H1 (cell line): ENCODE data around the gene DHX38. TPM values are rescaled to one million over a fixed set of nuclear protein-coding genes. Genes with fewer than 3 reads are reported as not detected.

ENCODE experiments used
- CTCF ChIA-PET: fragments of 300-600 bp; sonication (Branson Sonifier 250); formaldehyde crosslinking; loops from one replicate; lab custom pipeline; 2021; ENCODE audit not compliant: partially characterized antibody; lab: Charles Lee
- POLR2A ChIA-PET: fragments of 300-600 bp; sonication (Branson Sonifier 250); formaldehyde crosslinking; loops from one replicate; lab custom pipeline; 2021; ENCODE audit warnings: inconsistent platforms; ENCODE audit not compliant: partially characterized antibody; lab: Charles Lee
- DNase-seq, 2 experiments: peaks; one replicate each; pipeline versions ENCODE4 v3.0.0 to v3.0.0-alpha.2; 2010 to 2022; ENCODE audit warnings: low spot score in 2 of 2, low read depth in 1 of 2, mixed read lengths in 1 of 2
- FAIRE-seq: peaks from 2 replicates; lab custom pipeline; 2011; peaks lifted over from hg19 to GRCh38; lab: Jason Lieb, UNC
- H2AFZ ChIP-seq: 2 replicates; pipeline ENCODE4 v1.8.1; 2012; ENCODE audit warnings: low read length, inconsistent platforms
- H2AK5ac ChIP-seq: 2 replicates; pipeline ENCODE4 v1.6.1; 2013; ENCODE audit warnings: low read depth, low read length
- H2BK120ac ChIP-seq: replicated peaks from 2 replicates; pipeline ENCODE3; 2013; ENCODE audit warnings: low read depth, low read length, inconsistent platforms
- H2BK12ac ChIP-seq: 2 replicates; pipeline ENCODE4 v1.6.1; 2013; ENCODE audit warnings: low read depth, low read length
- H2BK15ac ChIP-seq: 2 replicates; pipeline ENCODE4 v1.6.1; 2013; ENCODE audit warnings: low read length
- H2BK20ac ChIP-seq: 2 replicates; pipeline ENCODE4 v1.6.1; 2013; ENCODE audit warnings: low read length
- H2BK5ac ChIP-seq: 2 replicates; pipeline ENCODE4 v1.6.1; 2013; ENCODE audit warnings: low read depth, low read length
- H3K14ac ChIP-seq: 2 replicates; pipeline ENCODE4 v1.6.1; 2013; ENCODE audit warnings: inconsistent platforms; ENCODE audit not compliant: insufficient read length
- H3K18ac ChIP-seq: 2 replicates; pipeline ENCODE4 v1.6.1; 2013; ENCODE audit warnings: low read length; ENCODE audit errors: extremely low read depth
- H3K23ac ChIP-seq: 2 replicates; pipeline ENCODE4 v1.6.1; 2013; ENCODE audit warnings: inconsistent platforms; ENCODE audit not compliant: insufficient read length
- H3K23me2 ChIP-seq: 2 replicates; pipeline ENCODE4 v1.6.1; 2013; ENCODE audit warnings: low read depth, low read length
- H3K27ac ChIP-seq: 2 replicates; pipeline ENCODE4 v1.6.1; 2011; ENCODE audit warnings: low read depth, low read length, inconsistent platforms
- H3K27me3 ChIP-seq, 4 experiments: replicated peaks in 1 of 4; 1 replicate in 1 of 4; 2 replicates in 3 of 4; pipeline versions ENCODE4 v1.6.1 to v1.8.1; 2011 to 2013; ENCODE audit warnings: low read length in 3 of 4, mild to moderate bottlenecking in 3 of 4, inconsistent platforms in 2 of 4, mixed read lengths in 2 of 4, moderate library complexity in 1 of 4; ENCODE audit not compliant: control insufficient read depth in 3 of 4, insufficient read depth in 3 of 4; ENCODE audit errors: extremely low read depth in 1 of 4
- H3K36me3 ChIP-seq, 4 experiments: 2 replicates each; pipeline versions ENCODE4 v1.6.1 to v1.8.1; 2011 to 2013; ENCODE audit warnings: mild to moderate bottlenecking in 4 of 4, low read length in 3 of 4, moderate library complexity in 2 of 4, control low read depth in 1 of 4, inconsistent platforms in 1 of 4; ENCODE audit not compliant: insufficient read depth in 4 of 4, control insufficient read depth in 2 of 4
- H3K4ac ChIP-seq: replicated peaks from 2 replicates; pipeline ENCODE3; 2013; ENCODE audit warnings: low read length, low read depth, mixed read lengths, inconsistent platforms; ENCODE audit not compliant: insufficient read length
- H3K4me1 ChIP-seq, 4 experiments: replicated peaks in 1 of 4; 1 replicate in 1 of 4; 2 replicates in 3 of 4; pipeline versions ENCODE4 v1.6.1 to v1.8.1; 2011 to 2013; ENCODE audit warnings: low read length in 3 of 4, inconsistent platforms in 2 of 4, mixed read lengths in 1 of 4; ENCODE audit not compliant: insufficient read depth in 4 of 4, control insufficient read depth in 3 of 4
- H3K4me2 ChIP-seq, 2 experiments: 2 replicates each; pipeline versions ENCODE4 v1.6.1 to v1.8.1; 2011 to 2013; ENCODE audit warnings: low read depth in 2 of 2, low read length in 2 of 2, control low read depth in 1 of 2, inconsistent platforms in 1 of 2, mild to moderate bottlenecking in 1 of 2; ENCODE audit not compliant: insufficient read depth in 1 of 2
- H3K4me3 ChIP-seq, 4 experiments: fragments of 200-600, 300-600 bp in 1 of 4; sonication (generic), shearing (Covaris generic), sonication (Bioruptor Twin) in 1 of 4; 2 replicates each; pipeline versions ENCODE4 v1.5.1 to v1.8.1; 2011 to 2016; ENCODE audit warnings: low read length in 4 of 4, low read depth in 3 of 4, control low read depth in 2 of 4, inconsistent platforms in 2 of 4, mild to moderate bottlenecking in 2 of 4, mixed read lengths in 1 of 4, moderate library complexity in 1 of 4; ENCODE audit not compliant: insufficient read depth in 2 of 4; ENCODE audit errors: extremely low read depth in 1 of 4
- H3K56ac ChIP-seq: replicated peaks from 2 replicates; pipeline ENCODE3; 2013; ENCODE audit warnings: low read depth, mild to moderate bottlenecking, mixed read lengths, low read length, inconsistent platforms; ENCODE audit not compliant: insufficient read length
- H3K79me1 ChIP-seq: 2 replicates; pipeline ENCODE4 v1.6.1; 2013; ENCODE audit warnings: low read depth, low read length, control low read depth
- H3K79me2 ChIP-seq, 2 experiments: 2 replicates each; pipeline versions ENCODE4 v1.6.1 to v1.8.1; 2012 to 2013; ENCODE audit warnings: low read length in 2 of 2, mild to moderate bottlenecking in 2 of 2, inconsistent platforms in 1 of 2; ENCODE audit not compliant: insufficient read depth in 2 of 2, control insufficient read depth in 1 of 2
- H3K9ac ChIP-seq, 4 experiments: replicated peaks in 1 of 4; 1 replicate in 1 of 4; 2 replicates in 3 of 4; pipeline versions ENCODE4 v1.6.1 to v1.8.1; 2011 to 2013; ENCODE audit warnings: low read depth in 3 of 4, low read length in 3 of 4, control low read depth in 2 of 4, mild to moderate bottlenecking in 2 of 4, moderate library complexity in 2 of 4, inconsistent platforms in 1 of 4; ENCODE audit errors: extremely low read depth in 1 of 4
- H3K9me3 ChIP-seq, 2 experiments: 2 replicates each; pipeline versions ENCODE4 v1.6.1 to v1.8.1; 2012 to 2013; ENCODE audit warnings: mild to moderate bottlenecking in 2 of 2, moderate library complexity in 2 of 2, control low read depth in 1 of 2, inconsistent platforms in 1 of 2, low read depth in 1 of 2, low read length in 1 of 2, mixed read lengths in 1 of 2; ENCODE audit not compliant: insufficient read depth in 2 of 2
- H4K20me1 ChIP-seq, 2 experiments: replicated peaks in 1 of 2; 2 replicates each; pipeline versions ENCODE3 to v1.8.1; 2011 to 2013; ENCODE audit warnings: inconsistent platforms in 2 of 2, low read length in 2 of 2, mild to moderate bottlenecking in 1 of 2; ENCODE audit not compliant: insufficient read depth in 2 of 2, control insufficient read depth in 1 of 2
- H4K5ac ChIP-seq: 2 replicates; pipeline ENCODE4 v1.6.1; 2013; ENCODE audit warnings: low read length, low read depth, mixed read lengths, inconsistent platforms; ENCODE audit not compliant: insufficient read length
- H4K8ac ChIP-seq: 2 replicates; pipeline ENCODE4 v1.8.0; 2013; ENCODE audit warnings: mild to moderate bottlenecking, moderate library complexity, low read length, inconsistent platforms; ENCODE audit not compliant: insufficient read depth; ENCODE audit errors: extremely low read depth
- H4K91ac ChIP-seq: replicated peaks from 2 replicates; pipeline ENCODE3; 2013; ENCODE audit warnings: low read length, mixed read lengths, inconsistent platforms; ENCODE audit not compliant: insufficient read length
- ASH2L ChIP-seq: fragments of 200-600, 300-600 bp; sonication (generic); IDR thresholded peaks from one replicate; pipeline ENCODE4 v1.7.1; 2017; ENCODE audit warnings: low read length
- ATF2 ChIP-seq: IDR thresholded peaks from 2 replicates; pipeline ENCODE4 v1.6.1; 2012; ENCODE audit warnings: low read length, inconsistent platforms
- HDAC2 ChIP-seq, 2 experiments: fragments of 300-600 bp in 1 of 2; sonication (generic) in 1 of 2; IDR thresholded peaks; 2 replicates each; pipeline ENCODE4 v1.6.1; 2011 to 2012; ENCODE audit warnings: low read depth in 2 of 2, low read length in 2 of 2, mild to moderate bottlenecking in 2 of 2, moderate library complexity in 2 of 2, borderline replicate concordance in 1 of 2, inconsistent platforms in 1 of 2
- HDAC6 ChIP-seq: IDR thresholded peaks from one replicate; pipeline ENCODE4 v1.7.1; 2012; ENCODE audit warnings: low read depth, mild to moderate bottlenecking, inconsistent platforms, low read length, moderate library complexity
- POLR2AphosphoS5 ChIP-seq: IDR thresholded peaks from 2 replicates; pipeline ENCODE4 v1.6.1; 2011; ENCODE audit warnings: low read depth, low read length
- SAP30 ChIP-seq: fragments of 300-600 bp; sonication (generic); IDR thresholded peaks from 2 replicates; pipeline ENCODE4 v1.7.1; 2012; ENCODE audit warnings: low read length, moderate library complexity, mild to moderate bottlenecking, inconsistent platforms; ENCODE audit not compliant: insufficient read depth, insufficient replicate concordance
- SP2 ChIP-seq: IDR thresholded peaks from 2 replicates; pipeline ENCODE4 v1.6.1; 2012; ENCODE audit warnings: mild to moderate bottlenecking, low read length, inconsistent platforms
- TAF1 ChIP-seq: IDR thresholded peaks from 2 replicates; pipeline ENCODE4 v1.6.1; 2011; ENCODE audit warnings: mild to moderate bottlenecking, low read depth, low read length
- TBP ChIP-seq: IDR thresholded peaks from 2 replicates; pipeline ENCODE4 v1.6.1; 2011; ENCODE audit warnings: low read depth, low read length, improper control_type of control experiment
- TEAD4 ChIP-seq: IDR thresholded peaks from 2 replicates; pipeline ENCODE4 v1.6.1; 2012; ENCODE audit warnings: low read depth, low read length, inconsistent platforms, mixed read lengths
- WGBS, 2 experiments: shearing (Covaris generic) in 1 of 2; methylation state at CpG; one replicate each; pipeline versions ENCODE4 v1.1.6 to v1.1.7; 2013 to 2015; ENCODE audit warnings: low lambda C conversion rate in 2 of 2, mixed read lengths in 2 of 2, inconsistent platforms in 1 of 2, low coverage in 1 of 2, missing lambda C conversion rate in 1 of 2; ENCODE audit not compliant: insufficient replicate concordance in 2 of 2, insufficient coverage in 1 of 2, insufficient read length in 1 of 2; ENCODE audit errors: extremely low coverage in 1 of 2, missing lambda C conversion rate in 1 of 2; 5-methylcytosine and 5-hydroxymethylcytosine counted together
- polyA plus RNA-seq, 7 experiments: library from polyadenylated mRNA; depleted of rRNA in 3 of 7; stranded (reverse) in 5 of 7; unstranded in 2 of 7; fragments of >200 nt in 5 of 7; fragments of 200-250 nt in 2 of 7; gene quantifications; 1 replicate in 5 of 7; 2 replicates in 1 of 7; 4 replicates in 1 of 7; pipeline versions ENCODE4 v1.2.1 to v1.2.3, GENCODE V29; 2011 to 2013; ENCODE audit warnings: missing spikeins in 2 of 7, mixed read lengths in 2 of 7
- total RNA-seq: library from RNA; stranded (reverse); fragmentation: NEBNext Ultra II Directional; extraction: Animal tissue kit (Norgen Biotek cat#: 25700); gene quantifications from 2 replicates; pipeline ENCODE4 v1.2.1, GENCODE V29; 2021

The DHX38 gene
- total and polyA plus RNA-seq, 2 of the 8 experiments (the other 6 are each of a cell fraction or from before 2014, with no cell fraction given) = 27.3 to 53.5 TPM

- Histone ChIP-seq H2BK12ac (no peak overlapping the region), H4K8ac (0 out of 2 replicates have a peak overlapping the region, but pooled peaks have one; percentile 39), H3K79me2 (peaks cover 4 to 44% of the 10 kb centered on the region in 2 experiments), H3K4me2 (peak overlapping the region; percentile 70 to 92), H3K56ac (no peak overlapping the region), H2BK5ac (no peak overlapping the region; the same call in 1 of the 2 replicates), H3K18ac (no peak overlapping the region), H4K20me1 (peaks cover 1 to 5% of the 10 kb centered on the region in 2 experiments), H4K5ac (no peak overlapping the region), H2BK20ac (no peak overlapping the region), H3K4me3 (peak overlapping the region; percentile 93 to 100 (median 98)), H2AK5ac (no peak overlapping the region), H2AFZ (peak overlapping the region; percentile 79), H3K14ac (no peak overlapping the region), H3K79me1 (peaks cover 6% of the 10 kb centered on the region), H3K27me3 (no peaks in the 10 kb centered on the region), H3K9me3 (no peaks in the 10 kb centered on the region), H2BK15ac (no peak overlapping the region), H4K91ac (no peak overlapping the region), H3K4me1 (peaks cover 0 to 6% (median under 1%) of the 10 kb centered on the region in 4 experiments; a peak in 2 of 7 replicates), H3K27ac (peak overlapping the region; percentile 41), H3K36me3 (peaks cover 2 to 31% (median 22%) of the 10 kb centered on the region in 4 experiments; a peak in 7 of 8 replicates), H3K23me2 (peaks cover 8% of the 10 kb centered on the region; the same call in 1 of the 2 replicates), H3K4ac (no peak overlapping the region), H2BK120ac (no peak overlapping the region), H3K23ac (no peak overlapping the region), H3K9ac (peak overlapping the region; percentile 57 to 79 (median 60))
- 4% methylated on average over 22 of the region's 22 CpGs; no CpG with 5 or more reads in 1 of the 2 experiments for WGBS, 2 experiments
- ChIA-PET POLR2A (interaction anchor here (0.6 to 4.7 kb wide), 19 partner anchors 10 to 1085 kb away, joined by 3 to 23 read pairs (median 3); no protein-coding TSS in a partner anchor), CTCF (interaction anchor here (0.9 to 11.4 kb wide), 4 partner anchors 20 to 29 kb away, joined by 3 to 108 read pairs (median 4); partner anchors contain the start of gene HPR)
- no peak for FAIRE-seq
- DNase-seq = no peak
- TF ChIP-seq TAF1 (no peak), TEAD4 (no peak), ASH2L (peak; percentile 76), POLR2AphosphoS5 (0 out of 2 replicates have a peak, but pooled peaks have one; percentile 0), SP2 (no peak), HDAC2 (IDR thresholded peaks at IDR 0.05; ENCODE audit: borderline replicate concordance in 1 of 2, low read depth in 2 of 2, low read length in 2 of 2) (peak in 1 of 2 experiments; percentile 90; a peak in 1 of 4 replicates), ATF2 (no peak), TBP (no peak), HDAC6 (no peak), SAP30 (peak; percentile 93)
Observed at GRCh38 chr16:72092832-72093447, 707 bp upstream of the DHX38 start.
